Measurements from ENCODE around the gene PREX1. TPM values are rescaled to one million over a fixed set of nuclear protein-coding genes. Genes with fewer than 3 reads are reported as not detected.

The PREX1 gene
- polyA plus RNA-seq, 1 of the 3 experiments (the other 2 are of a cell fraction), result 5.3 TPM

DNA sequence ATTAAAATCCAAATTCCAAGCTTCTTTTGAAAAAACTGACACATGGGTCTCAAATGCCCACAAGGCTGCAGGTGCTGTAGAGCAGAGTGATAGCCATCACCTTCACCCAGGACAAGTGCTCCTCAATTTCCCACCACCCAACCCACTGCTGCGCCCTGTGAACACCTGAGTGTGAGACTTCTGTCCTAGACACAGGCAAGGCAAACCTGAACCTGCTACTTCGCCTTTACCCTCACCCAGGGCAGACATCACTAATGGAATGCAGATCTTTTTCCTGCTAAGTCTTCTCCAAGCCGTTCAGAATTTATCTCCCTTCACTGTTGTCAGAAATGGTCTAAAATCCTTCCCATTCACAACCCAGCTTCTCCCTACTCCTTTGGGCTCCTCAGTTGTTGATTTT is 65.9 kb downstream of the PREX1 start:
- TF ChIP-seq EZH2phosphoT487 (IDR thresholded peaks at IDR 0.05; ENCODE audit: borderline replicate concordance, low read depth) (no peak), JUND (IDR thresholded peaks at IDR 0.05) (no peak)
- Histone ChIP-seq H3K36me3 (replicated peaks in 1 of 2; ENCODE audit: control insufficient read depth in 1 of 2, insufficient read depth in 2 of 2, low read length in 1 of 2) (no peaks in the 10 kb centered on the region), H3K27me3 (ENCODE audit: insufficient read depth) (no peaks in the 10 kb centered on the region), H3F3A (replicated peaks; ENCODE audit: insufficient read depth) (no peaks in the 10 kb centered on the region), H3K4me2 (no peak overlapping the region), H3K4me3 (ENCODE audit: low read depth in 2 of 2, low read length in 1 of 2) (no peak overlapping the region), H3K9me3 (no peaks in the 10 kb centered on the region), H3K9me2 (no peaks in the 10 kb centered on the region), H2AFZ (ENCODE audit: low read depth) (no peak overlapping the region), H3K9ac (no peak overlapping the region), H4K20me1 (ENCODE audit: insufficient read depth) (0 out of 2 replicates have a peak, but pooled peaks cover 4% of the 10 kb centered on the region), H3K27ac (ENCODE audit: low read depth in 2 of 2, low read length in 1 of 2) (no peak overlapping the region), H3K79me2 (ENCODE audit: insufficient read depth) (no peaks in the 10 kb centered on the region), H3K4me1 (ENCODE audit: control insufficient read depth in 1 of 2, insufficient read depth in 2 of 2, low read depth in 1 of 2, low read length in 1 of 2) (peaks cover 4 to 6% of the 10 kb centered on the region in 2 experiments; a peak in 1 of 4 replicates)
- 89% methylated on average over 3 of the region's 3 CpGs for WGBS (ENCODE audit: low lambda C conversion rate)
- POLR2A ChIA-PET, result no interaction called here
- CTCF ChIA-PET, result no interaction called here
- DNase-seq, result no peak

DNA sequence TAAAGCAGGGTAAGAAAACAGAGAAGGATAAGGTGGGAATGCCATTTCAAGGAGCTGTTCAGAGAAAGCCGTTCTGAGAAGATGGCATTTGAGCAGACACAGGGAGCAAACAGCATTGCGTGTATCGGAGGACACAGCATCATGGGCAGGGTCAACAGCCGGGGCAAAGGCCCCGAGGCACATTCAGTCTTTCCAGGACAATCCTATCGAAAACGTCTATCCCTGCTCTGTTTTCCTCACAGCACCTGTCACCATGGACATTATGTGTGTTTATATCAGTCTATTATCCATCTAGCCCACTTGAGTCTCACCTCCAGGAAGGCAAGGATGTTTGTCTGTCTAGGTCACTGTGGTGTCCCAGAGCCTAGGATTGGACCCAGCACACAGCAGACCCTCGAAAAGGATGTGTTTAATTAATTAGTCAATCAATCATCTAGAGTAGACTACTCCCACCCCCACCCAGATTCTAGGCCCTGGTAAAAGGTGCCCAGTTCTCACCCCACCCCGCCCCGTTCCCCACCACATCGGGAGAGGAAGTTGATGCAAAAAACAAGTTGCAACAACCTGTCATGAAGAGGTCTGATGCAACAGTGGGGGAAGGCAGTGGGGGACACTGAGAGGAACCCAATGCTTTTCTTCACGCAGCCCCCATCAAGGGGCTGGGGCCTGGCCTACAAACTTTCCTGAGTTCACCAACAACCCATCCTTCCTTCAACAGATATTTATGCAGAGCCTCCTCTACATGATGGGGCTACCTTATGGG is 66.6 kb downstream of the PREX1 start:
- no peaks in the 10 kb centered on the region for H3F3A ChIP-seq (replicated peaks; ENCODE audit: insufficient read depth)
- POLR2A ChIA-PET, result no interaction called here
- 82% methylated on average over 12 of the region's 12 CpGs for WGBS (ENCODE audit: low lambda C conversion rate)

DNA sequence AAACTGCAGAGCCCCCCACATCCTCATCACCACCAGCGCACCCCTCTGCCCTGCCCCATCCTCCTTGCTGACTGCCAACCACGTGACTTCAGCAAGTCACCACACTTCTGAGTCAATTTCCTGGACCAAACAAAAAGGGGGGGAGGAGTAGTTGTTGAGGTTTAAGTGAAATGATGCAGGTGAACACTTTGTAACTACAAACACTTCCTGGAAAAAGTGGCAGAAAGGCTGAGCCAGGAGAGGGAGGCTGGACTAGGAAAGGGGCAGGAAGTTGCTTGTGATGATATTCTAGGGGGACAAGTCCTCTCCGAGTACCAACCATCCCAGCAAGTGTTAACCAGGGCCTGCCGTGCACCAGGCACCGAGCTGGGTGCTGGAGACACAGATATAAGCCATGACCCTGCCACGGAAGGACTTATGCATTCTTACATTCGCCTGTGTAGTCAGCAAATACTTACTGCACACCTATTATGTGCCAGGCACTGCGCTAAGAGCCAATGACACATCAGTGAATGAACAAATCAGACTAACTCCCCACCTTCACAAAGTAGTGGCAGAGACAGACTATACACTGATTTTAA is 67.3 kb downstream of the PREX1 start:
- Histone ChIP-seq H3K9ac (no peak overlapping the region), H3K4me3 (ENCODE audit: low read depth in 2 of 2, low read length in 1 of 2) (no peak overlapping the region), H3F3A (replicated peaks; ENCODE audit: insufficient read depth) (no peaks in the 10 kb centered on the region), H3K79me2 (ENCODE audit: insufficient read depth) (no peaks in the 10 kb centered on the region), H2AFZ (ENCODE audit: low read depth) (no peak overlapping the region), H3K4me1 (ENCODE audit: control insufficient read depth in 1 of 2, insufficient read depth in 2 of 2, low read depth in 1 of 2, low read length in 1 of 2) (peaks cover 4 to 6% of the 10 kb centered on the region in 2 experiments; a peak in 1 of 4 replicates), H3K4me2 (no peak overlapping the region), H3K9me2 (no peaks in the 10 kb centered on the region), H3K9me3 (no peaks in the 10 kb centered on the region), H3K36me3 (replicated peaks in 1 of 2; ENCODE audit: control insufficient read depth in 1 of 2, insufficient read depth in 2 of 2, low read length in 1 of 2) (no peaks in the 10 kb centered on the region), H3K27ac (ENCODE audit: low read depth in 2 of 2, low read length in 1 of 2) (no peak overlapping the region), H3K27me3 (ENCODE audit: insufficient read depth) (no peaks in the 10 kb centered on the region), H4K20me1 (ENCODE audit: insufficient read depth) (0 out of 2 replicates have a peak, but pooled peaks cover 4% of the 10 kb centered on the region)
- 54% methylated on average over 8 of the region's 8 CpGs for WGBS (ENCODE audit: low lambda C conversion rate)
- CTCF ChIA-PET, result no interaction called here
- no peak for DNase-seq
- POLR2A ChIA-PET, result no interaction called here
- TF ChIP-seq, protein P1, sequence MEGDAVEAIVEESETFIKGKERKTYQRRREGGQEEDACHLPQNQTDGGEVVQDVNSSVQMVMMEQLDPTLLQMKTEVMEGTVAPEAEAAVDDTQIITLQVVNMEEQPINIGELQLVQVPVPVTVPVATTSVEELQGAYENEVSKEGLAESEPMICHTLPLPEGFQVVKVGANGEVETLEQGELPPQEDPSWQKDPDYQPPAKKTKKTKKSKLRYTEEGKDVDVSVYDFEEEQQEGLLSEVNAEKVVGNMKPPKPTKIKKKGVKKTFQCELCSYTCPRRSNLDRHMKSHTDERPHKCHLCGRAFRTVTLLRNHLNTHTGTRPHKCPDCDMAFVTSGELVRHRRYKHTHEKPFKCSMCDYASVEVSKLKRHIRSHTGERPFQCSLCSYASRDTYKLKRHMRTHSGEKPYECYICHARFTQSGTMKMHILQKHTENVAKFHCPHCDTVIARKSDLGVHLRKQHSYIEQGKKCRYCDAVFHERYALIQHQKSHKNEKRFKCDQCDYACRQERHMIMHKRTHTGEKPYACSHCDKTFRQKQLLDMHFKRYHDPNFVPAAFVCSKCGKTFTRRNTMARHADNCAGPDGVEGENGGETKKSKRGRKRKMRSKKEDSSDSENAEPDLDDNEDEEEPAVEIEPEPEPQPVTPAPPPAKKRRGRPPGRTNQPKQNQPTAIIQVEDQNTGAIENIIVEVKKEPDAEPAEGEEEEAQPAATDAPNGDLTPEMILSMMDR (IDR thresholded peaks at IDR 0.05), result no peak
- TF ChIP-seq CHD2 (IDR thresholded peaks at IDR 0.05; ENCODE audit: low read length, partially characterized antibody) (no peak), FOSL2 (IDR thresholded peaks at IDR 0.05; ENCODE audit: borderline replicate concordance, low read depth) (peak; percentile 6; the same call in 1 of the 2 replicates), TAF1 (IDR thresholded peaks at IDR 0.05; ENCODE audit: borderline replicate concordance, low read depth, low read length) (no peak), TCF12 (IDR thresholded peaks at IDR 0.05) (0 out of 2 replicates have a peak, but pooled peaks have one; percentile 8)
- TF ChIP-seq, protein P2, sequence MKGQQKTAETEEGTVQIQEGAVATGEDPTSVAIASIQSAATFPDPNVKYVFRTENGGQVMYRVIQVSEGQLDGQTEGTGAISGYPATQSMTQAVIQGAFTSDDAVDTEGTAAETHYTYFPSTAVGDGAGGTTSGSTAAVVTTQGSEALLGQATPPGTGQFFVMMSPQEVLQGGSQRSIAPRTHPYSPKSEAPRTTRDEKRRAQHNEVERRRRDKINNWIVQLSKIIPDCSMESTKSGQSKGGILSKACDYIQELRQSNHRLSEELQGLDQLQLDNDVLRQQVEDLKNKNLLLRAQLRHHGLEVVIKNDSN (IDR thresholded peaks at IDR 0.05; ENCODE audit: borderline replicate concordance, low read depth), result peak; percentile 84

More for the DNA sequence above, 66.6 kb downstream of the PREX1 start:
- Histone ChIP-seq H3K9me3 (no peaks in the 10 kb centered on the region), H3K4me1 (ENCODE audit: control insufficient read depth in 1 of 2, insufficient read depth in 2 of 2, low read depth in 1 of 2, low read length in 1 of 2) (peaks cover 4 to 6% of the 10 kb centered on the region in 2 experiments; a peak in 1 of 4 replicates), H3K4me2 (no peak overlapping the region), H2AFZ (ENCODE audit: low read depth) (no peak overlapping the region), H3K9me2 (no peaks in the 10 kb centered on the region), H3K79me2 (ENCODE audit: insufficient read depth) (no peaks in the 10 kb centered on the region), H3K9ac (no peak overlapping the region), H3K4me3 (ENCODE audit: low read depth in 2 of 2, low read length in 1 of 2) (no peak overlapping the region), H3K36me3 (replicated peaks in 1 of 2; ENCODE audit: control insufficient read depth in 1 of 2, insufficient read depth in 2 of 2, low read length in 1 of 2) (no peaks in the 10 kb centered on the region), H3K27me3 (ENCODE audit: insufficient read depth) (no peaks in the 10 kb centered on the region), H3K27ac (ENCODE audit: low read depth in 2 of 2, low read length in 1 of 2) (no peak overlapping the region), H4K20me1 (ENCODE audit: insufficient read depth) (0 out of 2 replicates have a peak, but pooled peaks cover 4% of the 10 kb centered on the region)
- no peak for TF ChIP-seq TCF12 (IDR thresholded peaks at IDR 0.05)
- TF ChIP-seq JUND (IDR thresholded peaks at IDR 0.05), result no peak
- no peak for TF ChIP-seq RAD21 (IDR thresholded peaks at IDR 0.05; ENCODE audit: low read length)
- DNase-seq, result no peak
- CTCF ChIA-PET, result no interaction called here
